ENCODE results near the gene HDAC8. TPM values are rescaled to one million over a fixed set of nuclear protein-coding genes. Genes with fewer than 3 reads are reported as not detected.

The HDAC8 gene
- total and polyA plus RNA-seq, 9 of the 15 experiments (the other 6 are each of a cell fraction or from before 2014, with no cell fraction given) = 18.9 to 53.8 (median 28.7) TPM

DNA sequence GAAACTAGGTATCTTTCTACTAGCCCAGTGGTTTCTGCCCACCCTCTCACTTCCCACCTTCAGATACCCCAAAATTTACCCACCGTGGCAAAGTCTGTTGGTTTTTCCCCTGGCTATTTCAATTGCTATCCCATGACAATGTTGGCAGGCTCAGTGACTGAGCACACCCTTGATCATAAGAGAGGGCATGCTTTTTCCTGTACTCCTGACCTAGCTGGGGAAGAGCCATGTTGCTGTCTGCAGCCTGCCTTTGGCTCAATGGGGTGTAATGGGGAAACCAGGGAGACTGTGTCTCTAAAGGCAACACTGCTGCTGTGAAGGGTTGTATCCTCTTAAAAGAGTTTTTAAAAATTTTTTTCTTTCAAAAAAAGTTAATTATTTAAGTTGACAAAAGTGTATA is 176.5 kb downstream of the HDAC8 start:
- in situ Hi-C loops (cut with MboI) (no loop called here), intact Hi-C loops (cut with micrococcal nuclease) (no loop called here)
- Histone ChIP-seq H3K36me3 (ENCODE audit: control insufficient read depth, insufficient read depth, low read length) (no peaks in the 10 kb centered on the region), H3K27ac (ENCODE audit: extremely low read depth, low read depth, low read length) (no peak overlapping the region), H3K4me3 (no peak overlapping the region), H3K9me3 (replicated peaks; ENCODE audit: control insufficient read depth, insufficient read depth, low read depth, low read length) (no peaks in the 10 kb centered on the region), H3K79me2 (ENCODE audit: control insufficient read depth, insufficient read depth, low read length) (no peaks in the 10 kb centered on the region), H3K9ac (ENCODE audit: insufficient read depth in 1 of 2, low read depth in 2 of 2, low read length in 2 of 2) (no peak overlapping the region), H4K20me1 (replicated peaks; ENCODE audit: control insufficient read depth, insufficient read depth, low read length) (no peaks in the 10 kb centered on the region), H3K4me2 (ENCODE audit: insufficient read depth, low read length) (no peak overlapping the region), H3K27me3 (ENCODE audit: control insufficient read depth in 2 of 2, insufficient read depth in 2 of 2, low read length in 2 of 2) (no peaks in the 10 kb centered on the region), H3K4me1 (replicated peaks in 1 of 2; ENCODE audit: control insufficient read depth in 2 of 2, insufficient read depth in 2 of 2, low read length in 2 of 2) (peaks cover 0 to 2% of the 10 kb centered on the region in 2 experiments; a peak in 2 of 5 replicates), H3K9me1 (ENCODE audit: control insufficient read depth, insufficient read depth, low read length) (no peaks in the 10 kb centered on the region), H2AFZ (ENCODE audit: low read depth, low read length) (no peak overlapping the region)
- BruUV-seq (replicated peaks) = no TSS peak
- DNase-seq (ENCODE audit: extremely low read depth in 1 of 4, low spot score in 3 of 4) (no peak), ATAC-seq (no peak), FAIRE-seq (no peak)
- ChIA-PET POLR2A (no interaction called here), CTCF (ENCODE audit: low intra/inter-chr PET ratio) (no interaction called here)
- WGBS (ENCODE audit: insufficient coverage, low coverage, missing lambda C conversion rate) = 13% methylated on average over 1 of the region's 1 CpG
- TF ChIP-seq PHB2 (IDR thresholded peaks at IDR 0.05; ENCODE audit: low read depth) = no peak
- no peak for TF ChIP-seq BRCA1 (IDR thresholded peaks at IDR 0.05)
- no peak for TF ChIP-seq BRCA1 (CRISPR knock-in tag; IDR thresholded peaks at IDR 0.05)
- TF ChIP-seq HNRNPL (IDR thresholded peaks at IDR 0.05; ENCODE audit: low read depth, low read length) = no peak
- no peak for TF ChIP-seq ZZZ3 (IDR thresholded peaks at IDR 0.05)
- no peak for TF ChIP-seq NBN (IDR thresholded peaks at IDR 0.05; ENCODE audit: low read depth)
- TF ChIP-seq XRCC4 (IDR thresholded peaks at IDR 0.05; ENCODE audit: extremely low read depth, insufficient read depth, insufficient read length) = no peak

DNA sequence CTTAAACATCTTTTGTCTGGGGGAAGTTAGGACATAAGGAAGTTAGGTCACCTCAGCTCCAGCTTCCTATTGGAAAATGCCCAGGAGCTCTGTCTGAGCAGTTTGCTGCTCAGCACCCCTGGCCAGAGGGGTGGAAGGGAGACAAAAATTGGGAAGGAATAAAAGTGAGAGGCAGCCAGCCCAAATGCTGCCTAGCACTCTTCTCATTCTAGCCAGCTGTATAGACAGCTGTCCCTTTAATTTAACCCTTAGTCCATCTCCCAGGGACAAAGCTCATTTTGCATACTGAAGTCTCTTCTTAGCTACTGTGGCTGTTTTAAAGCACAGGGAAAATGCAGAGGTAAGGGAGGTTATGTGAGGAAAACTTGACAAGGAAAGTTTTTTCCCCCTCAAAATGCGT is 177.4 kb downstream of the HDAC8 start:
- no peaks in the 10 kb centered on the region for H4K20me1 ChIP-seq (replicated peaks; ENCODE audit: control insufficient read depth, insufficient read depth, low read length)
- BruUV-seq (replicated peaks) = no TSS peak
- FAIRE-seq = no peak

More for the DNA sequence above, 177.4 kb downstream of the HDAC8 start:
- ChIA-PET POLR2A (no interaction called here), CTCF (ENCODE audit: low intra/inter-chr PET ratio) (no interaction called here)
- DNase-seq (ENCODE audit: extremely low read depth in 1 of 4, low spot score in 3 of 4) (no peak), ATAC-seq (peak; percentile 77)
- no peaks in the 10 kb centered on the region for H3K79me2 ChIP-seq (ENCODE audit: control insufficient read depth, insufficient read depth, low read length)
- TF ChIP-seq ZKSCAN8 (CRISPR knock-in tag; IDR thresholded peaks at IDR 0.05) = no peak
- no peak for TF ChIP-seq RFX1 (IDR thresholded peaks at IDR 0.05)
- TF ChIP-seq CBX3 (IDR thresholded peaks at IDR 0.05; ENCODE audit: borderline replicate concordance in 1 of 2, low read length in 2 of 2) = no peak
- TF ChIP-seq KLF16 (IDR thresholded peaks at IDR 0.05) = no peak
- TF ChIP-seq, protein P1, sequence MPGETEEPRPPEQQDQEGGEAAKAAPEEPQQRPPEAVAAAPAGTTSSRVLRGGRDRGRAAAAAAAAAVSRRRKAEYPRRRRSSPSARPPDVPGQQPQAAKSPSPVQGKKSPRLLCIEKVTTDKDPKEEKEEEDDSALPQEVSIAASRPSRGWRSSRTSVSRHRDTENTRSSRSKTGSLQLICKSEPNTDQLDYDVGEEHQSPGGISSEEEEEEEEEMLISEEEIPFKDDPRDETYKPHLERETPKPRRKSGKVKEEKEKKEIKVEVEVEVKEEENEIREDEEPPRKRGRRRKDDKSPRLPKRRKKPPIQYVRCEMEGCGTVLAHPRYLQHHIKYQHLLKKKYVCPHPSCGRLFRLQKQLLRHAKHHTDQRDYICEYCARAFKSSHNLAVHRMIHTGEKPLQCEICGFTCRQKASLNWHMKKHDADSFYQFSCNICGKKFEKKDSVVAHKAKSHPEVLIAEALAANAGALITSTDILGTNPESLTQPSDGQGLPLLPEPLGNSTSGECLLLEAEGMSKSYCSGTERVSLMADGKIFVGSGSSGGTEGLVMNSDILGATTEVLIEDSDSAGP (CRISPR knock-in tag; IDR thresholded peaks at IDR 0.05) = peak; percentile 81; the same call in 1 of the 2 replicates
- no peaks in the 10 kb centered on the region for H3K9me3 ChIP-seq (replicated peaks; ENCODE audit: control insufficient read depth, insufficient read depth, low read depth, low read length)
- H3K4me3 ChIP-seq = no peak overlapping the region
- no peak overlapping the region; the same call in 2 of the 3 replicates for H3K27ac ChIP-seq (ENCODE audit: extremely low read depth, low read depth, low read length)
- WGBS (ENCODE audit: insufficient coverage, low coverage, missing lambda C conversion rate) = 10% methylated on average over 1 of the region's 1 CpG
- H3K27me3 ChIP-seq (ENCODE audit: control insufficient read depth in 2 of 2, insufficient read depth in 2 of 2, low read length in 2 of 2) = no peaks in the 10 kb centered on the region
- H3K36me3 ChIP-seq (ENCODE audit: control insufficient read depth, insufficient read depth, low read length) = no peaks in the 10 kb centered on the region
- intact Hi-C loops (cut with micrococcal nuclease) = no loop called here
- H3K9ac ChIP-seq (ENCODE audit: insufficient read depth in 1 of 2, low read depth in 2 of 2, low read length in 2 of 2) = no peak overlapping the region
- no peaks in the 10 kb centered on the region for H3K9me1 ChIP-seq (ENCODE audit: control insufficient read depth, insufficient read depth, low read length)
- in situ Hi-C loops (cut with MboI) = no loop called here
- peaks cover 0 to 2% of the 10 kb centered on the region in 2 experiments; a peak in 2 of 5 replicates for H3K4me1 ChIP-seq (replicated peaks in 1 of 2; ENCODE audit: control insufficient read depth in 2 of 2, insufficient read depth in 2 of 2, low read length in 2 of 2)
- H2AFZ ChIP-seq (ENCODE audit: low read depth, low read length) = peak overlapping the region; percentile 55; the same call in 1 of the 2 replicates
- H3K4me2 ChIP-seq (ENCODE audit: insufficient read depth, low read length) = no peak overlapping the region
